ENCODE data around the gene SPAG7.

The SPAG7 gene, protein sequence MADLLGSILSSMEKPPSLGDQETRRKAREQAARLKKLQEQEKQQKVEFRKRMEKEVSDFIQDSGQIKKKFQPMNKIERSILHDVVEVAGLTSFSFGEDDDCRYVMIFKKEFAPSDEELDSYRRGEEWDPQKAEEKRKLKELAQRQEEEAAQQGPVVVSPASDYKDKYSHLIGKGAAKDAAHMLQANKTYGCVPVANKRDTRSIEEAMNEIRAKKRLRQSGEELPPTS

DNA sequence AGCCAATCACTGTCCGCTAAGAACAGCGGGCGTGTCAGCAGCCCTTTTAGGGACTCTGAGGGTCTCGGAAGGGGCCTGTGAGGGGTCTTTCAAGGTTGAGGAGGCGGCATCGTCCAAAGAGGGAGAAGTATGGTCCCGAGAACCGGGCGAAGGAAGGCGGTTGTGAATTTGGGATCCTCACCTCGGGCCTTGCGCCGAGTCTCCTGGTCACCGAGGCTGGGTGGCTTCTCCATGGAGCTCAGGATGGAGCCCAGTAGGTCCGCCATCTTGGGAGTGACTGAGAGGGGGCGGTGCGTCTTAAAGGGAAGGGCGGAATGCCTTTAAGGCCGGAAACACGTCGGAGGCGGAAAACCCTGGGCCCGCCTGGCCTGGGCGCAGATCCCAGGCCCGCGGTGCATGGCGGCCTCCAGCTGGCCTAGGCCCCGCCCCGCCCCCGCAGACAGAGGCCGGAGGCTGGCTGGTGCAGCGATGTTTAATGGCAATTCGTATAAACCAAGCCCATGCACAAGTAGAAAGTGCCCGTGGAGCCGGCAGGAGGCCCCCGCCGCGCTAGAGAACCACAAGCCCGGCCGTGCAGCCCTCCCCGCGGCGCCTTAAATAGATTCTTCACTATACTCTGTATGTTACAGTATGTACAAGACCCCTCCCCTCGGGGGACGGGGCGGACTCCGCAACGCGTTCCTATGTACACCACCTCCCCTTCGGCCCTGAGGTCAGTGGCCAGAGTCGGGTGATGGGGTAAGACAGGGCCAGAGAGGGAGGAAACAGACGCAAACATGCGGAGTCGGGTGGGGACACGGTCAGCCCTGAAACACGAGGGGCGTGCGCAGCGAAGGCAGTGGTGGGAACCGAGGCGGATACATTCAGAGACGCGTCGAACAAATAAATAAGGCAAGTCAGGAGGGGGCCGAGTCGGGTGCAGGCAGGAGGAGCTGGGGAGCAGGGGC is at the start of gene SPAG7:
Gene SPAG7 (minus strand): TSS at position 279 of the 947 bp plus-strand sequence. CDS start 13 bp downstream, at position 266.
- H4K20me1 ChIP-seq (ENCODE audit: control insufficient read depth, insufficient read depth, low read depth, low read length): no peaks in the 10 kb centered on the region
- peak within 1 kb of the TSS; percentile 77 for H3K27ac ChIP-seq (ENCODE audit: low read depth, low read length)
- no peaks in the 10 kb centered on the region for H3K9me2 ChIP-seq (replicated peaks; ENCODE audit: control insufficient read depth, low read length)
- H3K4me3 ChIP-seq (ENCODE audit: low read length): peak within 1 kb of the TSS; percentile 86
- TF ChIP-seq CTCF (IDR thresholded peaks at IDR 0.05; ENCODE audit: low read depth, low read length, poor library complexity, severe bottlenecking): no peak
- no peak for TF ChIP-seq EZH2phosphoT487 (IDR thresholded peaks at IDR 0.05; ENCODE audit: borderline replicate concordance, low read length)
- H3K36me3 ChIP-seq (ENCODE audit: control insufficient read depth, low read length): peaks cover 46% of the 10 kb centered on the region
- no peaks in the 10 kb centered on the region; the same call in 1 of the 2 replicates for H3F3A ChIP-seq (ENCODE audit: control insufficient read depth, insufficient read depth)
- peaks cover 19% of the 10 kb centered on the region for H3K4me1 ChIP-seq (ENCODE audit: control insufficient read depth, low read length)
- H3K79me2 ChIP-seq (ENCODE audit: control insufficient read depth, low read length): peaks cover 29% of the 10 kb centered on the region
- peak within 1 kb of the TSS; percentile 78 for H3K4me2 ChIP-seq (ENCODE audit: low read length)
- no peaks in the 10 kb centered on the region for H3K9me3 ChIP-seq (ENCODE audit: control insufficient read depth, insufficient read depth, low read length)
- no peaks in the 10 kb centered on the region for H3K27me3 ChIP-seq (ENCODE audit: control insufficient read depth, low read length)

- H3K79me2 ChIP-seq (ENCODE audit: control insufficient read depth, low read length): no peaks in the 10 kb centered on the region
- no peaks in the 10 kb centered on the region for H4K20me1 ChIP-seq (ENCODE audit: control insufficient read depth, insufficient read depth, low read depth, low read length)
- no peaks in the 10 kb centered on the region for H3K9me2 ChIP-seq (replicated peaks; ENCODE audit: control insufficient read depth, low read length)
- H3K27ac ChIP-seq (ENCODE audit: low read depth, low read length): no peak overlapping the region
- H3K27me3 ChIP-seq (ENCODE audit: control insufficient read depth, low read length): no peaks in the 10 kb centered on the region
- no peak overlapping the region for H3K4me3 ChIP-seq (ENCODE audit: low read length)
- peaks cover 17% of the 10 kb centered on the region for H3K4me1 ChIP-seq (ENCODE audit: control insufficient read depth, low read length)
- peaks cover 21% of the 10 kb centered on the region for H3K36me3 ChIP-seq (ENCODE audit: control insufficient read depth, low read length)
- H3K9me3 ChIP-seq (ENCODE audit: control insufficient read depth, insufficient read depth, low read length): no peaks in the 10 kb centered on the region
- TF ChIP-seq EZH2phosphoT487 (IDR thresholded peaks at IDR 0.05; ENCODE audit: borderline replicate concordance, low read length) (no peak), CTCF (IDR thresholded peaks at IDR 0.05; ENCODE audit: low read depth, low read length, poor library complexity, severe bottlenecking) (no peak)
- no peak overlapping the region for H3K4me2 ChIP-seq (ENCODE audit: low read length)
- no peaks in the 10 kb centered on the region for H3F3A ChIP-seq (ENCODE audit: control insufficient read depth, insufficient read depth)
Measured at GRCh38 chr17:5014357-5014756, 46.7 kb upstream of the SPAG7 start.

DNA sequence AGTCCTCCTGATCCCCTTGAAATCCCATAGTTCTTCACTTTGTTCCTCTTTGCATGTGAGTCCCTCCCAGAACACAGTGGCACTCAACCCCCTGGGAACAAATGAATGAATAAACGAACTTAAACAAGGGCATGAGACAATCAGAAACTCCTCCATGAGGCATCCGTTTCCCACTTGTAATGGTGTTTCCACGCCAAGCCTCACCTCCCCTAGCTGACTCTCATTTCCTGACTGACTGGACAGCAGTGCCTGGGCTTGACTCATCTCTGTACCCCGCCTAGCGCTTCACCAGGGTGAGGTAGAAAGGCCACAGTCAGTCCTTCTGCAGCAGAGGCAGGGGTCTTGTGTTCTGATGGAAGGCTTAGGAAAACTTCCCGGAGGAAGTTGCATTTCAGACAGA is 44.3 kb upstream of the SPAG7 start:
- no peak overlapping the region for H3K27ac ChIP-seq (ENCODE audit: low read depth, low read length)
- H3K36me3 ChIP-seq (ENCODE audit: control insufficient read depth, low read length): peaks cover 23% of the 10 kb centered on the region
- H3K27me3 ChIP-seq (ENCODE audit: control insufficient read depth, low read length): no peaks in the 10 kb centered on the region
- no peaks in the 10 kb centered on the region for H3K79me2 ChIP-seq (ENCODE audit: control insufficient read depth, low read length)
- H3F3A ChIP-seq (ENCODE audit: control insufficient read depth, insufficient read depth): no peaks in the 10 kb centered on the region
- TF ChIP-seq EZH2phosphoT487 (IDR thresholded peaks at IDR 0.05; ENCODE audit: borderline replicate concordance, low read length) (no peak), CTCF (IDR thresholded peaks at IDR 0.05; ENCODE audit: low read depth, low read length, poor library complexity, severe bottlenecking) (no peak)
- H3K9me2 ChIP-seq (replicated peaks; ENCODE audit: control insufficient read depth, low read length): no peaks in the 10 kb centered on the region
- no peak overlapping the region for H3K4me2 ChIP-seq (ENCODE audit: low read length)
- H4K20me1 ChIP-seq (ENCODE audit: control insufficient read depth, insufficient read depth, low read depth, low read length): no peaks in the 10 kb centered on the region
- H3K4me3 ChIP-seq (ENCODE audit: low read length): no peak overlapping the region
- H3K4me1 ChIP-seq (ENCODE audit: control insufficient read depth, low read length): peaks cover 7% of the 10 kb centered on the region
- H3K9me3 ChIP-seq (ENCODE audit: control insufficient read depth, insufficient read depth, low read length): no peaks in the 10 kb centered on the region
